Stimulated activated memory B cell treated with anti-CD40 and anti-IgM and Interleukin-4, amounts not matched to agents 10 μg/mL and 1 μg/mL and 100 μg/mL, for 72 hours (primary cell): ENCODE measurements around the gene MAST3.

Experiments
- ATAC-seq: fragments of 150-1000 bp; cut with Tn5 transposase; 2 replicates; pipeline ENCODE4 v1.10.0; 2021
- H3K27ac Mint-ChIP-seq: one replicate; pipeline ENCODE4 v1.8.0; 2022; ENCODE audit warnings: mild to moderate bottlenecking, mixed read lengths
- H3K27me3 Mint-ChIP-seq: one replicate; pipeline ENCODE4 v1.8.0; 2022; ENCODE audit warnings: mixed read lengths
- H3K36me3 Mint-ChIP-seq: one replicate; pipeline ENCODE4 v1.8.0; 2022; ENCODE audit warnings: mixed read lengths
- H3K4me1 Mint-ChIP-seq: one replicate; pipeline ENCODE4 v1.8.0; 2022; ENCODE audit warnings: mixed read lengths
- H3K4me3 Mint-ChIP-seq: one replicate; pipeline ENCODE4 v1.8.0; 2022; ENCODE audit warnings: mild to moderate bottlenecking, moderate library complexity, mixed read lengths
- H3K9me3 Mint-ChIP-seq: one replicate; pipeline ENCODE4 v1.8.0; 2022; ENCODE audit warnings: mixed read lengths

MAST3 gene

DNA sequence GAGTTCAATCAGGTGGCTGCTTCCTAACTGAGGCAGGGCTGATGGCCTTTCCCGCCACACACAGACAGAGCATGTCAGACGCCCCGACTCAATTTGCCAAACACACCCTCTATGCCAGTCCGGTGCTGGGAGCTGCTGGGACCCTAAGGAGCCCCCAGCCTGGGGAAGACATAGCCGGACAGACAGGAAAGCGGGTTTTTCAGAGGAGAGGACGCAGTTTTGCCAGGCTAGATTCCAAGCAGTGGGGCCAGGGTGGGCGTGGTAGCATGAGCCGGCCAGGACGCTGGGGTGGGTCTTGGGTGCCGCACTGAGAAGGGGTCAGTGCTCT lies 19.8 kb downstream of the MAST3 start:
- no peak for ATAC-seq
- peaks cover 65% of the 10 kb centered on the region for H3K4me1 Mint-ChIP-seq
- peak overlapping the region; percentile 68 for H3K4me3 Mint-ChIP-seq
- H3K27me3 Mint-ChIP-seq = no peaks in the 10 kb centered on the region
- no peaks in the 10 kb centered on the region for H3K9me3 Mint-ChIP-seq
- no peak overlapping the region for H3K27ac Mint-ChIP-seq
- H3K36me3 Mint-ChIP-seq = peaks cover 27% of the 10 kb centered on the region

GRCh38 chr19:18117692-18118378 lies 20.3 kb downstream of the MAST3 start:
- Mint-ChIP-seq H3K9me3 (no peaks in the 10 kb centered on the region), H3K36me3 (peaks cover 30% of the 10 kb centered on the region), H3K27ac (peak overlapping the region; percentile 83), H3K27me3 (no peaks in the 10 kb centered on the region), H3K4me1 (peaks cover 60% of the 10 kb centered on the region), H3K4me3 (peak overlapping the region; percentile 75)
- peak; percentile 95 for ATAC-seq

DNA sequence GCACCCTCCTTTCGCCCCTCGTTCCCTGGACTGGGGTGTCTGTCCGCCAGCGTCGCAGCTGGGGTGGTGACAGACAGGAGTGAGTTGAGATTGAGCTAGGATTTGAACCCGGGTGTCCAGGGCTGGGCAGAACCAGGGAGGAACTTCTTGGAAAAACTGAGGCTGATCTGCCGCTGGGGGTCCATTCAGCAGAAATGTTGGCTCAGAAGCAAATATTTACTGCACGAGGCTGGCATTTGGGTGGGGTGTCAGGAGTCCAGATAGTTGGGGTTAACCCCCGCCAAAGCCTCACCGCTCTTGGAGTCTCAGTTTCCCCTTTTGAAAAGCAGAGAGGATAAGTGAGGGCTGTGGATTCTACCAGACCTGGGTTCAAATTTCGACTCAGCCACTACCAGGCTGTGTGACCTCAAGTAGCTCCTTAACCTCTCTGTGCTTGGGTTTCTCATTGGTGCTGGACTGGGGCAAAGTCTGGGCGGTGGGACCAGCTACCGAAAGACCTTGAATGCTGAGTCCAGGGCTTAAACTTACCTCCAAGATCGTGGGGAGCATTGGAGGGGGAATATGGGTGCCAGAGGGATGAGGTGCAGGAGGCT lies 20.9 kb downstream of the MAST3 start:
- Mint-ChIP-seq H3K9me3 (no peaks in the 10 kb centered on the region), H3K4me1 (peaks cover 53% of the 10 kb centered on the region), H3K36me3 (peaks cover 34% of the 10 kb centered on the region), H3K27me3 (no peaks in the 10 kb centered on the region), H3K27ac (peak overlapping the region; percentile 83), H3K4me3 (peak overlapping the region; percentile 75)
- no peak for ATAC-seq

DNA sequence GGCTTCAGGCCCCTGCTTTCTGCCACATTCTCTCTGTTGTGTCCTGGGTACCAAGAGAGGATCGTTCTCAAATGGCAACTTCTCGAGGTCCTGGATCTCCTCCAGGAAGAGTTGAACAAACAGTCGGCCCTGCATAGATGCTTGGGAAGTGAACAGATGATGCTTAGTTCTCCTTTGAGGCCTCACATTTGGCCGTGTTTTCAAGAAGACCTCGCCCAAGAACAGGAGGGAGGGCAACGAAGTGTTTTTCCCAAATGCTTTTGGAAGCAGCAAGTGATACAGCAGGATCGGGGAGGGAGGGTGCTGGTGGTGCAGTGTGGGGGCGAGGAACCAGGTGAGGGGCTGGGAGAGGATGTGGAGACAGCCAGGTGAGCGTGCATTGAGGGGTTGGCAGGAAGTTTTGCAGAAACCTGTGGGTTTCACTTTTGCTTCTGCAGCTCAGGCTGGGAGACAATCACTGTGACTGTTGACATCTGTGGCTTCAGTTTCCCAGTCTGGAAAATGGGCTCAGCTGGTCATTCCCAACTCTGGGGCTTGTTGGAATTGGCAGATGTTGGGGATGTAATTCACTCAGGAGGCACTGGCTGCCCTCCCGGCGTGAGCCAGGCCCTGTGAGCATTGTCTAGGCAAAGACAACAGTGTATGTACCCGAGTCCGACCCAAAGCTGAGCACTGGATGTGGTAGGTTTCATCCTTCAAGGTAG lies 21.6 kb downstream of the MAST3 start:
- Mint-ChIP-seq H3K9me3 (no peaks in the 10 kb centered on the region), H3K4me3 (peak overlapping the region; percentile 75), H3K4me1 (peaks cover 48% of the 10 kb centered on the region), H3K27ac (peak overlapping the region; percentile 83), H3K36me3 (peaks cover 35% of the 10 kb centered on the region), H3K27me3 (no peaks in the 10 kb centered on the region)
- peak; percentile 58 for ATAC-seq

- no peaks in the 10 kb centered on the region for H3K27me3 Mint-ChIP-seq
- peaks cover 36% of the 10 kb centered on the region for H3K36me3 Mint-ChIP-seq
- peak overlapping the region; percentile 83 for H3K27ac Mint-ChIP-seq
- peaks cover 45% of the 10 kb centered on the region for H3K4me1 Mint-ChIP-seq
- ATAC-seq = no peak
- H3K4me3 Mint-ChIP-seq = peak overlapping the region; percentile 75
- H3K9me3 Mint-ChIP-seq = no peaks in the 10 kb centered on the region
Observed at GRCh38 chr19:18119717-18120105, 22.1 kb downstream of the MAST3 start.

GRCh38 chr19:18120127-18120526 lies 22.5 kb downstream of the MAST3 start:
- peak overlapping the region; percentile 75 for H3K4me3 Mint-ChIP-seq
- ATAC-seq = no peak
- no peaks in the 10 kb centered on the region for H3K9me3 Mint-ChIP-seq
- no peaks in the 10 kb centered on the region for H3K27me3 Mint-ChIP-seq
- H3K27ac Mint-ChIP-seq = peak overlapping the region; percentile 83
- H3K36me3 Mint-ChIP-seq = peaks cover 32% of the 10 kb centered on the region
- peaks cover 41% of the 10 kb centered on the region for H3K4me1 Mint-ChIP-seq

DNA sequence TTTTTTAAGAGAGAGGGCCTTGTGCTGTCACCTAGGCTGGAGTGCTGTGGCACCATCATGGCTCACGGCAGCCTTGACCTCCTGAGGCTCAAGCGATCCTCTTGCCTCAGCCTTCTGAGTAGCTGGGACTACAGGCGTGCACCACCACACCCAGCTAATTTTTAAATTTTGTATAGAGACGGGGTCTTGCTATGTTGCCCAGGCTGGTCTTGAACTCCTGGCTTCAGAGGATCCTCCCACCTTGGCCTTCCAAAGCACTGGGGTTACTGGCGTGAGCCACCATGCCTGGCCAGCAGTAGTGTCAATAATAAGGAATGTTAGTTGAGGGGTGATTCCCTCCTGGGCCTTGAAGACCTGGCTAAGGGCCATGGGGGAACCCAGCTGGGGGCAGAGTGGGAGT lies 23.6 kb downstream of the MAST3 start:
- Mint-ChIP-seq H3K36me3 (peaks cover 29% of the 10 kb centered on the region), H3K4me3 (no peak overlapping the region), H3K9me3 (no peaks in the 10 kb centered on the region), H3K4me1 (peaks cover 34% of the 10 kb centered on the region), H3K27ac (no peak overlapping the region), H3K27me3 (no peaks in the 10 kb centered on the region)
- no peak for ATAC-seq

- no peak for ATAC-seq
- Mint-ChIP-seq H3K4me3 (no peak overlapping the region), H3K27ac (no peak overlapping the region), H3K9me3 (no peaks in the 10 kb centered on the region), H3K36me3 (peaks cover 31% of the 10 kb centered on the region), H3K27me3 (no peaks in the 10 kb centered on the region), H3K4me1 (peaks cover 28% of the 10 kb centered on the region)
Observed at GRCh38 chr19:18122424-18122823, 24.8 kb downstream of the MAST3 start.

- no peak overlapping the region for H3K27ac Mint-ChIP-seq
- no peaks in the 10 kb centered on the region for H3K27me3 Mint-ChIP-seq
- peaks cover 33% of the 10 kb centered on the region for H3K36me3 Mint-ChIP-seq
- no peak for ATAC-seq
- H3K4me3 Mint-ChIP-seq = no peak overlapping the region
- H3K9me3 Mint-ChIP-seq = no peaks in the 10 kb centered on the region
- peaks cover 23% of the 10 kb centered on the region for H3K4me1 Mint-ChIP-seq
Observed at GRCh38 chr19:18122860-18123795, 25.6 kb downstream of the MAST3 start.

GRCh38 chr19:18123819-18124218 lies 26.2 kb downstream of the MAST3 start:
- H3K27ac Mint-ChIP-seq = no peak overlapping the region
- H3K4me3 Mint-ChIP-seq = no peak overlapping the region
- no peak for ATAC-seq
- no peaks in the 10 kb centered on the region for H3K9me3 Mint-ChIP-seq
- H3K4me1 Mint-ChIP-seq = peaks cover 16% of the 10 kb centered on the region
- H3K36me3 Mint-ChIP-seq = peaks cover 40% of the 10 kb centered on the region
- no peaks in the 10 kb centered on the region for H3K27me3 Mint-ChIP-seq

GRCh38 chr19:18126097-18126496 lies 28.5 kb downstream of the MAST3 start:
- no peak for ATAC-seq
- Mint-ChIP-seq H3K4me3 (no peak overlapping the region), H3K36me3 (peaks cover 53% of the 10 kb centered on the region), H3K9me3 (no peaks in the 10 kb centered on the region), H3K4me1 (no peaks in the 10 kb centered on the region), H3K27ac (peak overlapping the region; percentile 77), H3K27me3 (no peaks in the 10 kb centered on the region)

DNA sequence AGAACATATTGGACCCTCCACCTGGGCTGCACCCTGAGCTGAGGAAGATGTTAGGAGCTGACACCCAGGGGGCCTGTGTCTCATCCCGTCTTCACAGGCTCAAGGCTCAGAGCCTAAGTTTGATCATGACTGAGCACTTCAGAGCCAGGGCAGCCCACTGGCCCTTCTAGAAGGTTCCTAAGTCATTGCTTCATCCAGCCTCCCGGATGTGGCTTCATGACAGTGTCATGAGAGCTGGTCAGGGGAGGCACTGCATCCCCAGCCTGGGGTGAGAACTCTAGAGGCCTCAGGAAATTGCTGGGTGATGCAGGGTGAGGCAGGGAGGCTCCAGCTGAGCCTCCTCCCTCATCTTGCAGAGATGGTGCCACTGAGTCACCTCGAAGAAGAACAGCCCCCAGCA lies 30.5 kb downstream of the MAST3 start:
- ATAC-seq = no peak
- Mint-ChIP-seq H3K4me3 (no peak overlapping the region), H3K36me3 (peaks cover 61% of the 10 kb centered on the region), H3K9me3 (no peaks in the 10 kb centered on the region), H3K27me3 (no peaks in the 10 kb centered on the region), H3K4me1 (no peaks in the 10 kb centered on the region), H3K27ac (no peak overlapping the region)

- ATAC-seq = no peak
- no peak overlapping the region for H3K27ac Mint-ChIP-seq
- H3K36me3 Mint-ChIP-seq = peaks cover 56% of the 10 kb centered on the region
- H3K4me1 Mint-ChIP-seq = no peaks in the 10 kb centered on the region
- H3K4me3 Mint-ChIP-seq = no peak overlapping the region
- H3K9me3 Mint-ChIP-seq = no peaks in the 10 kb centered on the region
- H3K27me3 Mint-ChIP-seq = no peaks in the 10 kb centered on the region
Observed at GRCh38 chr19:18128805-18129204, 31.2 kb downstream of the MAST3 start.

DNA sequence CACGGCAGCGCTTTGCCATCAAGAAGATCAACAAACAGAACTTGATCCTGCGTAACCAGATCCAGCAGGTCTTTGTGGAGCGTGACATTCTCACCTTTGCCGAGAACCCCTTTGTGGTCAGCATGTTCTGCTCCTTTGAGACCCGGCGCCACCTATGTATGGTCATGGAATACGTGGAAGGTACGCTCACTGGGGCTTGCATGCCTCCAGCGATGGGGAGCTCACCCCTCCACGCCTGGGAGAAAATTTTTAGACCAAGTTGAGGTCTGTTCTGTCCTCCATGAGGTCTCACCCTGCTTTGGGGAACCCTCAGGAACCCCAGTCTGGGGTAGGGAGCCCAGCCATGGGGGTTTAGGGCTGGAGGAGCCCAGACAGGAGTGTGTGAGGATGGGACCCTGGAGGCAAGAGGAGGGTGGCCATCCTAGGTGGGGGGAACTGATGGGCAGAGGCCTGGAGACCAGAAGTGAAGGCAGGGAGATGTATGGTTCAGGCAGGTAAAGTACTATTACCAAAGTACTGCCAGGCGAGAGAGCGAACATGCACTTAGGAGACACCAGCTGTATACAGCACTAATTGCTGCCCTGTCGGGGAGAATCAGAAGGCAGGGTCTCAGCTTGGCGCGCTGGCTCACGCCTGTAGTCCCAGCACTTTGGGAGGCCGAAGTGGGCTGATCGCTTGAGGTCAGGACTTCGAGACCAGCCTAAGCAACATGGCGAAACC lies 33.1 kb downstream of the MAST3 start:
- Mint-ChIP-seq H3K4me3 (no peak overlapping the region), H3K27me3 (no peaks in the 10 kb centered on the region), H3K27ac (no peak overlapping the region), H3K9me3 (no peaks in the 10 kb centered on the region), H3K4me1 (no peaks in the 10 kb centered on the region), H3K36me3 (peaks cover 64% of the 10 kb centered on the region)
- ATAC-seq = no peak
